Body of pancreas (tissue), 4 donors: Measurements from ENCODE around the gene ZNF584.

Experiments
- CTCF ChIP-seq, 7 experiments: fragments of 450-650 bp in 4 of 7; fragments of 200-600 bp in 3 of 7; sonication (generic) in 3 of 7; IDR thresholded peaks; one replicate each; pipeline ENCODE4 v1.5.1; 2016 to 2019; ENCODE audit warnings: antibody characterized with exemption in 7 of 7
- POLR2A ChIP-seq, 3 donors: fragments of 450-650 bp; IDR thresholded peaks; one replicate each; pipeline ENCODE4 v1.6.1; 2016; ENCODE audit warnings: antibody characterized with exemption in 3 of 3, mild to moderate bottlenecking in 2 of 3

- TF ChIP-seq CTCF (IDR thresholded peaks at IDR 0.05) (peak in 2 of 7 experiments; percentile 6 to 16), POLR2A (IDR thresholded peaks at IDR 0.05) (peak in 2 of 3 donors; percentile 67 to 68)
These were observed 43.1 kb downstream of the ZNF584 start, which contains the start of gene ZNF324B for GRCh38 chr19:58451358-58452101.
